KOPT-K1 (cell line): ENCODE measurements around the gene KCNS3.
"Not testable (repeated sequence)": the region's sequence is repeated elsewhere in the genome, so short reads cannot be mapped to it uniquely, and the experiment has no call there.

Experiments used
- H3K27ac ChIP-seq: fragments of 200-600 bp; sonication (generic); 2 replicates; pipeline ENCODE4 v1.5.1; 2016; ENCODE audit warnings: antibody characterized with exemption, mild to moderate bottlenecking, low read depth, low read length; ENCODE audit not compliant: poor library complexity, severe bottlenecking
- H3K36me3 ChIP-seq: fragments of 200-600 bp; sonication (generic); 2 replicates; pipeline ENCODE4 v1.5.1; 2017; ENCODE audit warnings: antibody characterized with exemption, mild to moderate bottlenecking, low read length, moderate library complexity; ENCODE audit not compliant: insufficient read depth
- H3K9me3 ChIP-seq: fragments of 200-600 bp; sonication (generic); 2 replicates; pipeline ENCODE4 v1.5.1; 2017; ENCODE audit warnings: antibody characterized with exemption, low read length, mild to moderate bottlenecking; ENCODE audit not compliant: insufficient read depth, poor library complexity, severe bottlenecking

KCNS3 gene

DNA sequence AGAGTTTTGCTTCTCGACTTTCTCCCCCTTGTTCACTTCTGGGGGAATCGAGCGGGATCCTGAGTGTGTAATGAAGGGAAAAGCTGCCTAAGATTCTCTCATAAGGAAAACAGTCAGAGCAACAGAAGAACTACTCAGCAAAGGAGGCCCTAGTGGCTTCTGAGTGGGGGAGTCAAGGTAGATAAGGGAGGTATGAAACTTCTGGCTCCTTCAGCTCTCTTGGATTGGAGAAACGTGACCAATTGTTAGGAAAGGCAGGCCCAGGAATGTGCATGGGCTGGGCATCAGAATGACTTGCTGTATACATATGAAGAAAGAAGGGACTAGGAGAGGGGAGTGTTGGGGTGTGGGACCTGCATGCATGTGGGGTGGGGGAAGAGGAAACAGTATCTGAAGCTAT lies 73.1 kb downstream of the KCNS3 start:
- Histone ChIP-seq H3K27ac (no peak overlapping the region), H3K36me3 (no peaks in the 10 kb centered on the region), H3K9me3 (no peaks in the 10 kb centered on the region)

DNA sequence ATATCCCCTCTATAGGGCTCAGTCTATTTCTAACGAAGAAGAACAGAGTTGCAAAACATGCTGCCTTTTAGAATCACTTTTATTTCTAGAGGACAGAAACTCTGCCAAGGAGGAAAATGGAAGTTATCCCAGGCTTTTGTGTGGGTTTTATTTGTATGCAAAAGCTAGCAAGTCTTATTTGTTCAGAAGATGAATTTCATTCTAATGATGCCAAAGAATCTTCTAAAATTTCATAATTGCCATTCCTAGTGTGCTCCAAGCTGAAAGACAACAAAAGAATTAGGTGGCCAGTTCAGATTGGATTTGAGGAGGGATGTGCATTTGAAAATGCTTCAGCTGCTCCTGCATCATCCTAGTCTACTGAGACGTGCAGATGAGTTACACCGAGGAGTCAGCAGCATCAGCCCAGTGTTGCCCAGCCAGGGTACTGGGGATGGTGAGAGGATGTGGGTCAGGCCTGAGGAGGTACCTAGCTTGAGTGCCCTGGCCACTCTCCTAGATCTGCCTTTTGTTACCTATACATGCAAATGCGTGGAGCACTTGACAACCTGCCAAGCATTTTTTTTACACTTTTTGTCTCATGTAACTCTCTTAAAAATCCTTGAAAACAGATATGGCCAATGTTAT lies 80.1 kb downstream of the KCNS3 start:
- Histone ChIP-seq H3K27ac (no peak overlapping the region), H3K9me3 (no peaks in the 10 kb centered on the region), H3K36me3 (no peaks in the 10 kb centered on the region)

GRCh38 chr2:17959356-17959755 lies 80.9 kb downstream of the KCNS3 start:
- no peaks in the 10 kb centered on the region for H3K9me3 ChIP-seq
- no peaks in the 10 kb centered on the region for H3K36me3 ChIP-seq
- H3K27ac ChIP-seq = no peak overlapping the region

DNA sequence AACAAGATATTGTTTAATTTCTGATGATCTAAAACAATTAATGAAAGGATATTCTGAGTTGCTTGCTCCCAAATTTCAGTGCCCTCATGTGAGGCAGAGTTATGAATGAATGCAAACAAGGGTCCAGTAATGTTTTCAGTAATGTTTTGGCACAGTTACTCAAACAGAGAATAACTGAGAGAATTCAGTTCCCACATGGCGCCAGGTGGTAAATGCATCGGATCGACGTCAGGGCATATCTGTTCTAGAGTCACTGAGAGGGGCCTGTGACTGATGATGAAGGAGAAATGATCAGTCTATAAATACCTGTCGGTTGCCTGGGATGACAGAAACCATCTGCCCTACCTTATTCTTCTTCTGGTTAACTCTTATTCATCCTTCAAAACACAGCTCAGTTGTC lies 81.4 kb downstream of the KCNS3 start:
- Histone ChIP-seq H3K9me3 (no peaks in the 10 kb centered on the region), H3K27ac (no peak overlapping the region), H3K36me3 (no peaks in the 10 kb centered on the region)

GRCh38 chr2:17960925-17961324 lies 82.5 kb downstream of the KCNS3 start:
- Histone ChIP-seq H3K27ac (no peak overlapping the region), H3K9me3 (no peaks in the 10 kb centered on the region), H3K36me3 (no peaks in the 10 kb centered on the region)

GRCh38 chr2:17961789-17962188 lies 83.3 kb downstream of the KCNS3 start:
- Histone ChIP-seq H3K27ac (no peak overlapping the region), H3K36me3 (no peaks in the 10 kb centered on the region), H3K9me3 (no peaks in the 10 kb centered on the region)

- H3K27ac ChIP-seq = no peak overlapping the region
- H3K36me3 ChIP-seq = no peaks in the 10 kb centered on the region
- H3K9me3 ChIP-seq = no peaks in the 10 kb centered on the region
Measured at GRCh38 chr2:17962876-17963275, 84.4 kb downstream of the KCNS3 start.

DNA sequence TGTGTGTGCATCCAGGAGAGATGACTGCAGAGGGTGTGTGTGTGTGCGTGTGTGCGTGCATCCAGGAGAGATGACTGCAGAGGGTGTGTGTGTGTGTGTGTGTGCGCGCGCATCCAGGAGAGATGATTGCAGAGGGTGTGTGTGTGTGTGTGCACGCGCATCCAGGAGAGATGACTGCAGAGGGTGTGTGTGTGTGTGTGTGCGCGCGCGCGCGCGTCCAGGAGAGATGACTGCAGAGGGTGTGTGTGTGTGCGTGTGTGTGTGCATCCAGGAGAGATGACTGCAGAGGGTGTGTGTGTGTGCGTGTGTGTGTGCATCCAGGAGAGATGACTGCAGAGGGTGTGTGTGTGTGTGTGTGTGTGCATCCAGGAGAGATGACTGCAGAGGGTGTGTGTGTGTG lies 85.1 kb downstream of the KCNS3 start:
- H3K36me3 ChIP-seq, H3K27ac ChIP-seq, H3K9me3 ChIP-seq: not testable (repeated sequence)

DNA sequence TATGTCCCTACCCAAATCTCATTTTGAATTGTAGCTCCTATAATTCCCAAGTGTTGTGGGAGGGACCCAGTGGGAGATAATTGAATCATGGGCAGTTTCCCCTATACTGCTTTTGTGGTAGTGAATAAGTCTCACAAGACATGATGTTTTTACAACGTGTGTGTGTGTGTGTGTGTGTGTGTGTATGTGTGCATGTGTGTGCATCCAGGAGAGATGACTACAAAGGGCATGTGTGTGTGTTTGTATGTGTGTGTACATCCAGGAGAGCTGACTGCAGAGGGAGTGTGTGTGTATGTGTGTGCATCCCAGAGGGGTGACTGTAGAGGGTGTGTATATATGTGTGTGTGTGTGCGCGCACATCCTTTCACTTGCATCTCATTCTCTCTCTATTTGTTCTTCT lies 86.7 kb downstream of the KCNS3 start:
- Histone ChIP-seq H3K36me3 (no peaks in the 10 kb centered on the region), H3K27ac (no peak overlapping the region), H3K9me3 (no peaks in the 10 kb centered on the region)

DNA sequence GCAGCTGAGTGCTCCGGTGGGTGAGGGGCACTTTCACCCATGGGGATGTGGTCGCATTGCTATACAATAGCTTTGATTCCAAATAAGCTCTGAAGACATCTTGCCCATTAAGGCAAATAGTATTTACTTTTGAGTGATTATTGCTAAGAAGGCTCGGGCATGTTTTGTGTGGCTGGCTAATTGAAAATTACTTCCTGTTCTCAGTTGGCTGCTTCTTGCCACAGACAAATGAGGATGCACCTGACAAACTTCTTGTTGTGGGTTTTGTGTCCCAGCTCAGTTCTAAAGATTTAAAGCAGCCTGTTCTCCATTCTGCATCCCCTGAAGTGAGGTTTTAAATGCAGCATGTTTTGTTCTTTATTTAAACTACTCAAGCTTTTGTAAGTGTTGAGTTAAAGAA lies 88.3 kb downstream of the KCNS3 start:
- H3K36me3 ChIP-seq = no peaks in the 10 kb centered on the region
- H3K27ac ChIP-seq = peak overlapping the region; percentile 58
- H3K9me3 ChIP-seq = no peaks in the 10 kb centered on the region

GRCh38 chr2:17969661-17970060 lies 91.2 kb downstream of the KCNS3 start:
- Histone ChIP-seq H3K9me3 (no peaks in the 10 kb centered on the region), H3K27ac (no peak overlapping the region), H3K36me3 (no peaks in the 10 kb centered on the region)

GRCh38 chr2:17971531-17972125 lies 93.2 kb downstream of the KCNS3 start:
- H3K9me3 ChIP-seq = no peaks in the 10 kb centered on the region
- H3K27ac ChIP-seq = no peak overlapping the region
- no peaks in the 10 kb centered on the region for H3K36me3 ChIP-seq

- H3K36me3 ChIP-seq = no peaks in the 10 kb centered on the region
- H3K9me3 ChIP-seq = no peaks in the 10 kb centered on the region
- H3K27ac ChIP-seq = no peak overlapping the region
Measured at GRCh38 chr2:17972991-17973390, 94.5 kb downstream of the KCNS3 start.

DNA sequence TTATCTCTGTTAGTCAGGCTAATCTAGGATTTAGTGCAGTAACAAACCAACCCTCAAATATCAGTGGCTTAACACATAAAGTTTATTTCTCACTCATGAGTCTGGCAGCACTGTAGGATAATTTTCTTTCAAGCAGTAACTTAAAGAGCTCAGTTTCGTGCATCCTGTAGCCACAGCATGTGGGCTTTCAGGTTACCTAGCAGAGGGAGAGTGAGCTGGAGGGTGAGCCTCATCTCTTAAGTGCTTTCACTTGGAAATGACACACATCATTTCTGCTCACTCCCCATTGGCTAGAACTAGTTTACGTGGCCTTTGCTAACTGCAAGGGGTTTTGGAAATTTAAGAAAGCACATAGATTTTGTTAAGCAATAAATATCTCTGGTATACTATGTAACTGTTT lies 96.9 kb downstream of the KCNS3 start:
- H3K27ac ChIP-seq = no peak overlapping the region
- H3K36me3 ChIP-seq = no peaks in the 10 kb centered on the region
- no peaks in the 10 kb centered on the region for H3K9me3 ChIP-seq

GRCh38 chr2:17976871-17977746 lies 98.6 kb downstream of the KCNS3 start:
- H3K27ac ChIP-seq = no peak overlapping the region
- H3K9me3 ChIP-seq = no peaks in the 10 kb centered on the region
- H3K36me3 ChIP-seq = no peaks in the 10 kb centered on the region
